Activated T-cell treated with anti-CD3 and anti-CD28 coated beads, Interleukin-2, amount 50 U/mL, for 4 hours (primary cell): ENCODE data around the gene NCF2. TPM values are rescaled to one million over a fixed set of nuclear protein-coding genes. Genes with fewer than 3 reads are reported as not detected.
A peak's percentile ranks its signal among the peaks of the same experiment; 100 is the strongest.

Experiments used
- ATAC-seq, 2 donors: fragments of 200-7000 bp; cut with Tn5 transposase; one replicate each; pipeline ENCODE4 v1.10.0; 2021
- DNase-seq: peaks from one replicate; pipeline ENCODE4 v3.0.0-alpha.2; 2020
- H3K27me3 Mint-ChIP-seq: one replicate; pipeline ENCODE4 v1.8.0; 2021; ENCODE audit warnings: low read depth, mixed read lengths
- H3K36me3 Mint-ChIP-seq: one replicate; pipeline ENCODE4 v1.8.0; 2022; ENCODE audit warnings: mixed read lengths; ENCODE audit not compliant: insufficient read depth
- H3K4me1 Mint-ChIP-seq: one replicate; pipeline ENCODE4 v1.8.0; 2021; ENCODE audit warnings: low read depth, mixed read lengths
- H3K4me3 Mint-ChIP-seq: one replicate; pipeline ENCODE4 v1.8.0; 2021; ENCODE audit warnings: mild to moderate bottlenecking, moderate library complexity, mixed read lengths
- H3K9me3 Mint-ChIP-seq: one replicate; pipeline ENCODE4 v1.8.0; 2021; ENCODE audit warnings: mixed read lengths
- total RNA-seq, 3 donors: library from RNA; stranded (reverse); gene quantifications; one replicate each; pipeline ENCODE4 v1.2.1, GENCODE V29; 2021

Gene NCF2
- total RNA-seq, 3 donors from 2014 or later = 0.66 to 1.9 (median 0.89) TPM

DNA sequence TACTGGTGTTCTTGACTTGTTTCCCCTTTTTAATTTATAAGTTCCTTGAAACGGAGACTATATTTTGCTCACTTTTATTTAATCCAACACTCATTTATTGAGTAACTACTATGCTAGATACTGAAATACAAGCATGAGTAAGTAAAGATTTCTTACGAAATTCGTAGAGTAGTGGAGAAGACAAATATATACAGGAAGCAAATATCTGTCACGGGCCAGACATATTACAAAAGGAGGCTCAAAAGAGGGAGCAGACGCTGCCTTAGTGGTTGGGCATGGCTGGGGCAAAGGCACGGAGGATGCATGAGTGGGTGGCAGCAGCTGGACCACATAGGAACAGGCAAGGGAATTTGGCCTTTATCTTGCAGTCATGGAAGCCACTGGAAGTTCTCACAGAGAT, 6.8 kb downstream of the NCF2 start:
- Mint-ChIP-seq H3K36me3 (no peaks in the 10 kb centered on the region), H3K27me3 (no peaks in the 10 kb centered on the region), H3K4me1 (peaks cover 9% of the 10 kb centered on the region), H3K4me3 (no peak overlapping the region), H3K9me3 (no peaks in the 10 kb centered on the region)
- DNase-seq (no peak), ATAC-seq (no peak)

DNA sequence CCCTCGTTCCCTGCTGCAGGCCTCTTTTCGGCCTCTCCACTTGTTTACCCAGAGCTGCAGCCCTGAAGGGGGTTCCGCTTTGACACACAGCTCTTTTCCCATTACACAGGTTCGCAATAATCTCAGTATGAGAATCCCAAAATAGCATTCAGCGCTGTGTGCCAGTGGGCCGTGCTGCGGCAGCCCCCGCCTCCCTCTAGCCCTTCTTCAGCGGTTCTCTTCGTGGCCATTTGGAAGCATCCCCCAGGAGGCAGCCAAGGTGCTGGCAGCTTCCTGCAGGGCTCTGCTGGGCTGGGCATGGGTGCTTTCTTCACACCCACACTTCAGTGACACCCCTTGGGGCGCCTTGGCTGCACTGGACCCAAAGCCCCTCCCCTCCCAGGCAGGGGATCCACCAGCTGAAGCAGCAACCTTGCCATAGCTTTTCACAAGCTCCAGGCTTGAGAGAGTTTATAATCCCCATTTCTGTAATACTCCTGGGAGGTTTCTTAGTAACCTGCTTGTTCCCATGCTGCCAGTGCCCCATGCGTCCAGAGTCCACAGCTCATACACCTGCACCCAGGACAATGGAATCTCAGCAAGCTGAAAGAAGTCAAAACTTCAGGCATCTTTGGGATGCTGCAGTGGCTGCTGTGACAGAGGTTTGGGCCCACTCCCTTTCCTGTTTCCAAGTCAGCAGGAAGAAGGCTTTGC, 8.1 kb downstream of the NCF2 start:
- Mint-ChIP-seq H3K9me3 (no peaks in the 10 kb centered on the region), H3K4me1 (peaks cover 6% of the 10 kb centered on the region), H3K36me3 (no peaks in the 10 kb centered on the region), H3K4me3 (no peak overlapping the region), H3K27me3 (no peaks in the 10 kb centered on the region)
- ATAC-seq (no peak), DNase-seq (no peak)

- DNase-seq (no peak), ATAC-seq (peak in 1 of 2 donors; percentile 56)
- Mint-ChIP-seq H3K27me3 (no peaks in the 10 kb centered on the region), H3K4me3 (no peak overlapping the region), H3K9me3 (no peaks in the 10 kb centered on the region), H3K4me1 (peaks cover 6% of the 10 kb centered on the region), H3K36me3 (no peaks in the 10 kb centered on the region)
These were observed 10.0 kb downstream of the NCF2 start for GRCh38 chr1:183580281-183580682.

DNA sequence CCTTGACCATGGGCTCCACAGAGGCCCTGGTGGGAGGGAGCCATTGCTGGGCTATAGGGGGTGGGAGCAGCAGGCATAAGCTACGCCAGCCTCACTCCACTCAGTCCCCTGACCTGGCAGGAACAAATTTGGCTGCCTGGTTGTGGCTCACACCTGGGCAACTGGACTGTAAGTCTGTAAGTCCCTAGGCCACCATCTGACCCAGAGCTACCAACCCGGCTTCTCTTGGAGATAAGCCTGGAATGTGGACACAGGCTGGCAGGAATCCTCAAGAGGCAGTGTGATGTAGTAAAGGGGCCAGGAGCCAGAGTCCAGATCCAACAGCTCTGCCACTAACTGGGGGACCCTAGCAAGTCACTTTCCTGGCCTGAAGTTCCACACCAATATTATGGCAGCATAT, 11.4 kb downstream of the NCF2 start:
- Mint-ChIP-seq H3K4me3 (no peak overlapping the region), H3K27me3 (no peaks in the 10 kb centered on the region), H3K9me3 (no peaks in the 10 kb centered on the region), H3K4me1 (peaks cover 6% of the 10 kb centered on the region), H3K36me3 (no peaks in the 10 kb centered on the region)
- DNase-seq (no peak), ATAC-seq (no peak)

GRCh38 chr1:183577897-183578465, 12.3 kb downstream of the NCF2 start:
- Mint-ChIP-seq H3K4me3 (no peak overlapping the region), H3K27me3 (no peaks in the 10 kb centered on the region), H3K36me3 (no peaks in the 10 kb centered on the region), H3K4me1 (peaks cover 6% of the 10 kb centered on the region), H3K9me3 (no peaks in the 10 kb centered on the region)
- no peak for DNase-seq
- no peak for ATAC-seq

DNA sequence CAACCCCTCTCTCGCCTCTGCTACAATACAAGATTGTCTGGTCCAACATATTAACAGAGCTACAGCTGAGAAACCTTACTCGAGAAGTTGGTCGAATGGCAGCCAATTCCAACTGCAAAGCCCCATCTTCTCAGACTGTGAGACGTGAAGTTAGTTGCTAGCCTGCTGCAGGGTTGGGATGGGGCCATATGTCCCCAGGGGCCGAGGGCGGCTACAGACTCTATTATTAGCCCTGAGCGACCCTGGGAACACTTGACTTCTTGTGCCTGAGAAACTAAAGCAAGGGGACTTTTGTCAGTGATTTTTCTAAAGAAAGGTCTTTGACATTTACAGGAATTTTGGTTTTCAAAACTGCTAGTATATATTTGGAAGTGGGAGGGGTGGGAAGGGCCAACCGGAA, 13.7 kb downstream of the NCF2 start:
- Mint-ChIP-seq H3K27me3 (no peaks in the 10 kb centered on the region), H3K36me3 (no peaks in the 10 kb centered on the region), H3K4me3 (no peak overlapping the region), H3K9me3 (no peaks in the 10 kb centered on the region), H3K4me1 (peaks cover 6% of the 10 kb centered on the region)
- ATAC-seq = no peak
- no peak for DNase-seq

- no peaks in the 10 kb centered on the region for H3K27me3 Mint-ChIP-seq
- no peaks in the 10 kb centered on the region for H3K36me3 Mint-ChIP-seq
- H3K4me1 Mint-ChIP-seq = peaks cover 6% of the 10 kb centered on the region
- no peaks in the 10 kb centered on the region for H3K9me3 Mint-ChIP-seq
- DNase-seq = no peak
- ATAC-seq = no peak
- H3K4me3 Mint-ChIP-seq = no peak overlapping the region
These were observed 14.7 kb downstream of the NCF2 start for GRCh38 chr1:183575606-183576005.

DNA sequence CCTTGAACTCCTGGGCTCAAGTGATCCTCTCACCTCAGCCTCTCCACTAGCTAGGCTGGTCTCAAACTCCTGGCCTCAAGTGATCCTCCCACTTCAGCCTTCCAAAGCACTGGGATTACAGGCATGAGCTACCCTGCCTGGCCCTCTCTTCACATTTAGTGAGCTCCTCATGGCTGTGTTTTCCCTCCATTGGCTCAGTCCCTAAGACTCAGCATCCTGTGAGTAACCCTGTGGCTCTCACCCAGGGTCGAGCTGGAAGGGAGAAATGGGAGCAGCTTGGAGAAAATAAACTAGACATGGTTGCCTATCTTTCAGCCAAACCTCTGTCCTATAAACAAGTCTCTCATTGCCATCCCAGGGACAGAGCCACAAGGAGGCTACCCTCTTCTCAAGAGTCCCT, 17.5 kb downstream of the NCF2 start:
- H3K9me3 Mint-ChIP-seq = no peaks in the 10 kb centered on the region
- H3K27me3 Mint-ChIP-seq = no peaks in the 10 kb centered on the region
- DNase-seq (no peak), ATAC-seq (no peak)
- H3K4me3 Mint-ChIP-seq = no peak overlapping the region
- H3K36me3 Mint-ChIP-seq = no peaks in the 10 kb centered on the region
- H3K4me1 Mint-ChIP-seq = peaks cover 7% of the 10 kb centered on the region

GRCh38 chr1:183571678-183572268, 18.5 kb downstream of the NCF2 start:
- no peak overlapping the region for H3K4me3 Mint-ChIP-seq
- ATAC-seq (no peak), DNase-seq (no peak)
- peaks cover 11% of the 10 kb centered on the region for H3K4me1 Mint-ChIP-seq
- no peaks in the 10 kb centered on the region for H3K9me3 Mint-ChIP-seq
- H3K36me3 Mint-ChIP-seq = no peaks in the 10 kb centered on the region
- H3K27me3 Mint-ChIP-seq = no peaks in the 10 kb centered on the region

DNA sequence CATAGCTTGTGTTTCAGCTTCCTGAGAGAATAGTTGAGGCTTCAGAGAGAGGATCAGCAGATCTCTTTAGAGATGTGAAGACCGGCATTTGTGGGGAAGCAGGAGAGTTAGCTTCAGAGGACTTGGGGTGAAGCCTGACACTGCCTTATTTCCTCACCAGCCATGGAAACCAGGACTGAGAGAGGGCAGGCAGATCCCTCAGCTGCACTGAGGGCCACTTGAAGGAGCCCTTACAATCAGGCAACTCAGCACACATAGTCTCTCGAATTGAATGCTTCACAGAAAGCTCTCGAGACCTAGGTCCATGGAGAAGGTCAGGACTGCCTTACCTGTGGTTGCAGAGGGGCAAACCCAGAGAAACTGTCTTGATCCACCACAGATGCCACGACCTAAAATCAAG, 19.8 kb downstream of the NCF2 start:
- H3K27me3 Mint-ChIP-seq = no peaks in the 10 kb centered on the region
- no peak for DNase-seq
- no peaks in the 10 kb centered on the region for H3K9me3 Mint-ChIP-seq
- H3K36me3 Mint-ChIP-seq = no peaks in the 10 kb centered on the region
- H3K4me3 Mint-ChIP-seq = no peak overlapping the region
- no peak for ATAC-seq
- H3K4me1 Mint-ChIP-seq = peaks cover 11% of the 10 kb centered on the region

GRCh38 chr1:183569801-183570200, 20.5 kb downstream of the NCF2 start:
- Mint-ChIP-seq H3K4me3 (no peak overlapping the region), H3K9me3 (no peaks in the 10 kb centered on the region), H3K36me3 (no peaks in the 10 kb centered on the region), H3K27me3 (no peaks in the 10 kb centered on the region), H3K4me1 (peaks cover 11% of the 10 kb centered on the region)
- DNase-seq (no peak), ATAC-seq (no peak)

- Mint-ChIP-seq H3K4me3 (no peak overlapping the region), H3K9me3 (no peaks in the 10 kb centered on the region), H3K27me3 (no peaks in the 10 kb centered on the region), H3K4me1 (peaks cover 11% of the 10 kb centered on the region), H3K36me3 (no peaks in the 10 kb centered on the region)
- peak; percentile 72 to 77 for ATAC-seq
- DNase-seq = no peak
These were observed 21.1 kb downstream of the NCF2 start for GRCh38 chr1:183569141-183569540.

GRCh38 chr1:183568176-183569021, 21.9 kb downstream of the NCF2 start:
- no peak for DNase-seq
- peaks cover 11% of the 10 kb centered on the region for H3K4me1 Mint-ChIP-seq
- ATAC-seq = no peak
- H3K9me3 Mint-ChIP-seq = no peaks in the 10 kb centered on the region
- no peak overlapping the region for H3K4me3 Mint-ChIP-seq
- H3K27me3 Mint-ChIP-seq = no peaks in the 10 kb centered on the region
- no peaks in the 10 kb centered on the region for H3K36me3 Mint-ChIP-seq

DNA sequence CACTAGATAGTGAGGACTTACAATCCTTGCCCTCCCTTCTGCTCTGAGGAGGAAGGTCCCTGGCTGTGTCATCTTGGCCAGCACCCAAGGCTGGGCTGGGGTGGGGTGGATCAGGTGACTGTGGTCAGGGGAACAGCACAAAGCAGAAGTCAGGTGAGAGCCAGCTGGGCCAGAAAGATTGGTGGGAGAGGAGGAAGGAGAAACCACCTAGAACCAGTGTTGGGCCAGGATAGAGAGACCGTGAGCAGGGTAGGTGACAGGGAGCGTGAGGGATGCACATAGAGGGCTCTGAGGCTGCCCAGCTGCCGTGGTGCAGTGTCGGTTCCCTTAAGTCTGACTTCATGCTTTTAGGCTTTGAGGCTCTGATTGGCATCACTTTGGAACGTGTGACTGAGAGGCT, 22.7 kb downstream of the NCF2 start:
- Mint-ChIP-seq H3K36me3 (no peaks in the 10 kb centered on the region), H3K4me1 (peaks cover 11% of the 10 kb centered on the region), H3K4me3 (no peak overlapping the region), H3K27me3 (no peaks in the 10 kb centered on the region), H3K9me3 (no peaks in the 10 kb centered on the region)
- peak; percentile 23 to 25 for ATAC-seq
- no peak for DNase-seq
